KMS-11 (cell line): ENCODE data around the gene ST6GAL2.

Experiments
- H2AFZ ChIP-seq: fragments of 200-600 bp; sonication (generic); 2 replicates; pipeline ENCODE4 v1.6.1; 2016; ENCODE audit warnings: antibody characterized with exemption, mixed run types, low read depth
- H3K27ac ChIP-seq: fragments of 200-600 bp; sonication (generic); 2 replicates; pipeline ENCODE4 v1.6.1; 2016; ENCODE audit warnings: mild to moderate bottlenecking, mixed run types
- H3K27me3 ChIP-seq: fragments of 200-600 bp; sonication (generic); 2 replicates; pipeline ENCODE4 v1.6.1; 2017; ENCODE audit warnings: mild to moderate bottlenecking, low read depth, mixed run types, moderate library complexity; ENCODE audit not compliant: insufficient read depth
- H3K36me3 ChIP-seq: fragments of 200-600 bp; sonication (generic); 2 replicates; pipeline ENCODE4 v1.6.1; 2017; ENCODE audit warnings: mild to moderate bottlenecking, mixed run types; ENCODE audit not compliant: insufficient read depth
- H3K4me1 ChIP-seq: fragments of 200-600 bp; sonication (generic); 2 replicates; pipeline ENCODE4 v1.6.1; 2016; ENCODE audit warnings: mild to moderate bottlenecking, low read depth, mixed run types; ENCODE audit not compliant: poor library complexity, severe bottlenecking
- H3K4me2 ChIP-seq: fragments of 200-600 bp; sonication (generic); 2 replicates; pipeline ENCODE4 v1.7.0; 2016; ENCODE audit warnings: mild to moderate bottlenecking, mixed run types
- H3K4me3 ChIP-seq: fragments of 200-600 bp; sonication (generic); IDR thresholded peaks from 2 replicates; pipeline ENCODE4 v1.6.1; 2017; ENCODE audit warnings: low read depth, low read length, mixed read lengths; ENCODE audit not compliant: insufficient read depth
- H3K79me2 ChIP-seq: fragments of 200-600 bp; sonication (generic); 2 replicates; pipeline ENCODE4 v1.6.1; 2016; ENCODE audit warnings: low read depth, mixed run types; ENCODE audit not compliant: insufficient read depth
- H3K9ac ChIP-seq: fragments of 200-600 bp; sonication (generic); 2 replicates; pipeline ENCODE4 v1.6.1; 2016; ENCODE audit warnings: mild to moderate bottlenecking, mixed run types
- H4K20me1 ChIP-seq: fragments of 200-600 bp; sonication (generic); 2 replicates; pipeline ENCODE4 v1.6.1; 2016; ENCODE audit warnings: mild to moderate bottlenecking, mixed run types; ENCODE audit not compliant: insufficient read depth
- TF ChIP-seq, protein P1 (sequence below): fragments of 200-600 bp; sonication (generic); conservative IDR thresholded peaks from 2 replicates; pipeline ENCODE4 v1.6.1; 2017; ENCODE audit warnings: low read depth, mild to moderate bottlenecking, antibody characterized with exemption, low read length, moderate library complexity, mixed read lengths

ST6GAL2 gene

DNA sequence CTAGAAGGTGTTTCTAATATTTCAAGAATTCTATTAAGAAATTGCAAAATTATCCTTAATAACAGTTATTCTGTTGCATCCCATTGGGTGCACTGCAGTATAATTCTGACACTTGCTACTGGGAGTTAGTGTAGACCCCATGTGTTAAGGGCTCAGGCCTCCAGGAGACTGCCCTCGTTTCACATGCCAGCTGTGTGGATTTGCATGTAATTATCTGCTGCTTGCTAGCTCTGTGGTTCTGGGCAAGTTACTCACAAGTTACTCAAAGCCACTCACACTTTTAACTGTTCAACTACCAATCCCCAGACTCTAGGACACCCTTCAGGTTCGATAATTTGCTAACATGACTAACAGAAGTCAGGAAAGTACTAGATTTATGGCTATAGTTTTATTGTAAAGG, 38.6 kb downstream of the ST6GAL2 start:
- H3K27ac ChIP-seq: no peak overlapping the region
- H3K36me3 ChIP-seq: no peaks in the 10 kb centered on the region
- no peaks in the 10 kb centered on the region for H4K20me1 ChIP-seq
- H3K4me2 ChIP-seq: no peak overlapping the region
- peaks cover 29% of the 10 kb centered on the region for H3K4me1 ChIP-seq
- H3K4me3 ChIP-seq: no peak overlapping the region
- H3K79me2 ChIP-seq: no peaks in the 10 kb centered on the region
- TF ChIP-seq, protein P1, sequence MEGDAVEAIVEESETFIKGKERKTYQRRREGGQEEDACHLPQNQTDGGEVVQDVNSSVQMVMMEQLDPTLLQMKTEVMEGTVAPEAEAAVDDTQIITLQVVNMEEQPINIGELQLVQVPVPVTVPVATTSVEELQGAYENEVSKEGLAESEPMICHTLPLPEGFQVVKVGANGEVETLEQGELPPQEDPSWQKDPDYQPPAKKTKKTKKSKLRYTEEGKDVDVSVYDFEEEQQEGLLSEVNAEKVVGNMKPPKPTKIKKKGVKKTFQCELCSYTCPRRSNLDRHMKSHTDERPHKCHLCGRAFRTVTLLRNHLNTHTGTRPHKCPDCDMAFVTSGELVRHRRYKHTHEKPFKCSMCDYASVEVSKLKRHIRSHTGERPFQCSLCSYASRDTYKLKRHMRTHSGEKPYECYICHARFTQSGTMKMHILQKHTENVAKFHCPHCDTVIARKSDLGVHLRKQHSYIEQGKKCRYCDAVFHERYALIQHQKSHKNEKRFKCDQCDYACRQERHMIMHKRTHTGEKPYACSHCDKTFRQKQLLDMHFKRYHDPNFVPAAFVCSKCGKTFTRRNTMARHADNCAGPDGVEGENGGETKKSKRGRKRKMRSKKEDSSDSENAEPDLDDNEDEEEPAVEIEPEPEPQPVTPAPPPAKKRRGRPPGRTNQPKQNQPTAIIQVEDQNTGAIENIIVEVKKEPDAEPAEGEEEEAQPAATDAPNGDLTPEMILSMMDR: no peak
- H3K9ac ChIP-seq: no peak overlapping the region
- H3K27me3 ChIP-seq: no peaks in the 10 kb centered on the region
- H2AFZ ChIP-seq: no peak overlapping the region

DNA sequence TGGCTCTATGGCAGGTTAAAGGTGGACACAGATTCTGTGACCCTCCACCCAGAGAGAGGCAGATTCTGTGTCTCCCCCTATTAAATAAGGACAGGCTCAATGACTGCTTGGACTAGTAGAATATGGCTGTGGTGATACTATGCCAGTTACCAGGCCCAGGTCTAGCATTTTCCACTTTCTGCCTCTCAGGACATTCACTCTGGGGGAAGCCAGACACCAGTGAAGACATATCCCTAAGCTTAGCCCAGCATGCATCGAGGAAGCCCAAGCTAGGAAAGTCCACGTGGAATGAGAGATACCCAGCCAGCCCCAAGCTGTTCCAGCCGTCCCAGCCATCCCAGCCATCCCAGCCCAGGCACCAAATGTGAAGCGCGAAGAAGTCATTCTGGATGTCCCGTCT, 40.3 kb downstream of the ST6GAL2 start:
- TF ChIP-seq, protein P1: no peak
- Histone ChIP-seq H3K27ac (no peak overlapping the region), H3K4me2 (no peak overlapping the region), H3K4me1 (peaks cover 45% of the 10 kb centered on the region), H3K36me3 (no peaks in the 10 kb centered on the region), H3K9ac (no peak overlapping the region), H4K20me1 (no peaks in the 10 kb centered on the region), H3K4me3 (no peak overlapping the region), H2AFZ (no peak overlapping the region), H3K79me2 (no peaks in the 10 kb centered on the region), H3K27me3 (no peaks in the 10 kb centered on the region)

GRCh38 chr2:106843910-106844250, 42.1 kb downstream of the ST6GAL2 start:
- Histone ChIP-seq H3K36me3 (no peaks in the 10 kb centered on the region), H3K9ac (peak overlapping the region; percentile 41; the same call in 1 of the 2 replicates)
- TF ChIP-seq, protein P1: no peak

GRCh38 chr2:106843001-106843909, 42.7 kb downstream of the ST6GAL2 start:
- TF ChIP-seq, protein P1: no peak
- peak overlapping the region; percentile 43 for H3K27ac ChIP-seq

More at GRCh38 chr2:106843910-106844250, 42.1 kb downstream of the ST6GAL2 start:
- Histone ChIP-seq H2AFZ (peak overlapping the region; percentile 54; the same call in 1 of the 2 replicates), H3K27me3 (no peaks in the 10 kb centered on the region), H3K4me2 (peak overlapping the region; percentile 21; the same call in 1 of the 2 replicates), H3K4me1 (peaks cover 61% of the 10 kb centered on the region), H4K20me1 (no peaks in the 10 kb centered on the region), H3K27ac (peak overlapping the region; percentile 43), H3K79me2 (no peaks in the 10 kb centered on the region), H3K4me3 (no peak overlapping the region)

More at GRCh38 chr2:106843001-106843909, 42.7 kb downstream of the ST6GAL2 start:
- H3K27me3 ChIP-seq: no peaks in the 10 kb centered on the region
- H3K4me2 ChIP-seq: peak overlapping the region; percentile 21; the same call in 1 of the 2 replicates
- H2AFZ ChIP-seq: peak overlapping the region; percentile 54; the same call in 1 of the 2 replicates
- H3K9ac ChIP-seq: peak overlapping the region; percentile 41; the same call in 1 of the 2 replicates
- H3K36me3 ChIP-seq: no peaks in the 10 kb centered on the region
- no peak overlapping the region for H3K4me3 ChIP-seq
- H4K20me1 ChIP-seq: no peaks in the 10 kb centered on the region
- peaks cover 58% of the 10 kb centered on the region for H3K4me1 ChIP-seq
- H3K79me2 ChIP-seq: no peaks in the 10 kb centered on the region
